HCT116 (cell line): Measurements from ENCODE around the gene GRIK1. TPM values are rescaled to one million over a fixed set of nuclear protein-coding genes. Genes with fewer than 3 reads are reported as not detected.

ENCODE experiments used
- ATAC-seq: fragments of 200-7000 bp; cut with Tn5 transposase; 2 replicates; pipeline ENCODE4 v1.9.1; 2020; ENCODE audit warnings: mild to moderate bottlenecking, moderate library complexity
- BruUV-seq: library from RNA; stranded (reverse); fragments of 400-500 nt; replicated peaks from 2 replicates; lab custom pipeline; 2021; lab: Mats Ljungman, UMichigan
- CTCF ChIA-PET: fragments of 300-600 bp; sonication (Branson Sonifier 250); formaldehyde crosslinking; loops from one replicate; lab custom pipeline; 2021; ENCODE audit warnings: antibody characterized with exemption; lab: Charles Lee
- POLR2A ChIA-PET: fragments of 300-600, 350-600 bp; sonication (Branson Sonifier 250); formaldehyde crosslinking; loops from one replicate; lab custom pipeline; 2021; ENCODE audit warnings: antibody characterized with exemption; lab: Charles Lee
- RAD21 ChIA-PET, 2 experiments: fragments of 300-600 bp; sonication (Branson Sonifier 250); formaldehyde crosslinking; loops; one replicate each; lab custom pipeline; 2023; ENCODE audit warnings: low total read pairs in 2 of 2; ENCODE audit not compliant: uncharacterized antibody in 2 of 2, unreplicated experiment in 2 of 2, low non-redundant PET in 1 of 2; lab: Charles Lee
- DNase-seq: peaks from one replicate; pipeline ENCODE4 v3.0.0-alpha.2; 2010; ENCODE audit warnings: low read depth, low spot score
- H2AFZ ChIP-seq: fragments of 200-600 bp; shearing (Covaris generic), sonication (generic); 2 replicates; pipeline ENCODE4 v1.6.1; 2017; ENCODE audit warnings: low read depth, mixed run types, mixed read lengths, antibody characterized with exemption, low read length; ENCODE audit not compliant: poor library complexity, severe bottlenecking
- H3K27ac ChIP-seq: 2 replicates; pipeline ENCODE4 v1.5.1; 2012; ENCODE audit warnings: low read depth, low read length
- H3K27me3 ChIP-seq: fragments of 200-600 bp; sonication (generic); 2 replicates; pipeline ENCODE4 v1.6.1; 2016; ENCODE audit warnings: mixed run types, low read length, mixed read lengths; ENCODE audit not compliant: insufficient read depth
- H3K36me3 ChIP-seq, 2 experiments: fragments of 200-500 bp in 1 of 2; fragments of 200-600 bp in 1 of 2; sonication (Bioruptor generic) in 1 of 2; sonication (generic) in 1 of 2; 2 replicates each; pipeline versions ENCODE4 v1.5.1 to v1.6.1; 2014 to 2016; ENCODE audit warnings: low read length in 2 of 2, inconsistent platforms in 1 of 2, mixed read lengths in 1 of 2, mixed run types in 1 of 2; ENCODE audit not compliant: insufficient read depth in 2 of 2, control insufficient read depth in 1 of 2
- H3K4me1 ChIP-seq, 2 experiments: fragments of 200-600 bp in 1 of 2; sonication (generic) in 1 of 2; 2 replicates each; pipeline versions ENCODE4 v1.5.1 to v1.6.1; 2012 to 2017; ENCODE audit warnings: low read length in 2 of 2, inconsistent platforms in 1 of 2, mild to moderate bottlenecking in 1 of 2, mixed read lengths in 1 of 2, mixed run types in 1 of 2, moderate library complexity in 1 of 2; ENCODE audit not compliant: insufficient read depth in 2 of 2, control insufficient read depth in 1 of 2
- H3K4me2 ChIP-seq: fragments of 200-600 bp; sonication (generic); 2 replicates; pipeline ENCODE4 v1.6.1; 2017; ENCODE audit warnings: mixed run types, low read length, mixed read lengths
- H3K4me3 ChIP-seq, 2 experiments: fragments of 200-600 bp in 1 of 2; sonication (generic) in 1 of 2; replicated peaks in 1 of 2; 2 replicates each; pipeline ENCODE4 v1.5.1; 2011 to 2016; ENCODE audit warnings: low read length in 2 of 2, control low read depth in 1 of 2, low read depth in 1 of 2, mild to moderate bottlenecking in 1 of 2, mixed read lengths in 1 of 2, mixed run types in 1 of 2
- H3K79me2 ChIP-seq: fragments of 200-600 bp; sonication (generic); 2 replicates; pipeline ENCODE4 v1.6.1; 2017; ENCODE audit warnings: mild to moderate bottlenecking, mixed run types, low read length, moderate library complexity, mixed read lengths; ENCODE audit not compliant: insufficient read depth
- H3K9ac ChIP-seq: fragments of 200-600 bp; sonication (generic); 2 replicates; pipeline ENCODE4 v1.6.1; 2016; ENCODE audit warnings: low read length, mixed read lengths
- H3K9me2 ChIP-seq: fragments of 200-600 bp; sonication (generic), shearing (Covaris generic); 2 replicates; pipeline ENCODE4 v1.6.1; 2017; ENCODE audit warnings: mixed run types, mild to moderate bottlenecking, moderate library complexity; ENCODE audit not compliant: insufficient read depth
- H3K9me3 ChIP-seq, 2 experiments: fragments of 200-500 bp in 1 of 2; fragments of 200-600 bp in 1 of 2; sonication (Bioruptor generic) in 1 of 2; sonication (generic) in 1 of 2; 2 replicates each; pipeline ENCODE4 v1.6.1; 2014 to 2017; ENCODE audit warnings: low read length in 2 of 2, mixed read lengths in 2 of 2, inconsistent platforms in 1 of 2, low read depth in 1 of 2, mild to moderate bottlenecking in 1 of 2, mixed run types in 1 of 2, moderate library complexity in 1 of 2; ENCODE audit not compliant: control insufficient read depth in 1 of 2, insufficient read depth in 1 of 2
- H4K20me1 ChIP-seq: fragments of 200-600 bp; sonication (generic), shearing (Covaris generic); 2 replicates; pipeline ENCODE4 v1.6.1; 2017; ENCODE audit warnings: mixed run types, mild to moderate bottlenecking, moderate library complexity; ENCODE audit not compliant: insufficient read depth
- ATF3 ChIP-seq: IDR thresholded peaks from 2 replicates; pipeline ENCODE4 v1.6.1; 2012
- CEBPB ChIP-seq: IDR thresholded peaks from 2 replicates; pipeline ENCODE4 v1.6.1; 2012; ENCODE audit warnings: low read depth
- CTCF ChIP-seq, 3 experiments: fragments of 200-600 bp in 1 of 3; sonication (generic) in 1 of 3; IDR thresholded peaks in 2 of 3; conservative IDR thresholded peaks in 1 of 3; 2 replicates each; pipeline ENCODE4 v1.5.1; 2012 to 2017; ENCODE audit warnings: low read depth in 2 of 3, low read length in 2 of 3, antibody characterized with exemption in 1 of 3, borderline replicate concordance in 1 of 3, control low read depth in 1 of 3, mild to moderate bottlenecking in 1 of 3, mixed read lengths in 1 of 3, mixed run types in 1 of 3, moderate library complexity in 1 of 3; ENCODE audit not compliant: insufficient read depth in 1 of 3
- EGR1 ChIP-seq: IDR thresholded peaks from 2 replicates; pipeline ENCODE4 v1.6.1; 2012; ENCODE audit warnings: low read depth
- EZH2 ChIP-seq: fragments of 200-600 bp; sonication (generic); IDR thresholded peaks from 2 replicates; pipeline ENCODE4 v1.6.1; 2017; ENCODE audit warnings: antibody characterized with exemption, mixed run types
- JUND ChIP-seq: IDR thresholded peaks from 2 replicates; pipeline ENCODE4 v1.6.1; 2012
- POLR2A ChIP-seq: IDR thresholded peaks from 2 replicates; pipeline ENCODE4 v1.7.0; 2011; ENCODE audit warnings: borderline replicate concordance; ENCODE audit not compliant: insufficient read depth, insufficient read length; ENCODE audit errors: extremely low read depth
- POLR2AphosphoS5 ChIP-seq: IDR thresholded peaks from 2 replicates; pipeline ENCODE4 v1.6.1; 2011; ENCODE audit warnings: mild to moderate bottlenecking, low read depth, low read length, moderate library complexity
- SP1 ChIP-seq: IDR thresholded peaks from 2 replicates; pipeline ENCODE4 v1.6.1; 2012; ENCODE audit warnings: low read depth
- YY1 ChIP-seq: IDR thresholded peaks from 2 replicates; pipeline ENCODE4 v1.6.1; 2011; ENCODE audit warnings: low read length, low read depth, moderate library complexity, mild to moderate bottlenecking; ENCODE audit not compliant: insufficient replicate concordance; ENCODE audit errors: extremely low read depth
- ZBTB33 ChIP-seq: IDR thresholded peaks from 2 replicates; pipeline ENCODE4 v1.6.1; 2011; ENCODE audit warnings: mild to moderate bottlenecking, low read length, moderate library complexity; ENCODE audit not compliant: insufficient replicate concordance; ENCODE audit errors: extremely low read depth
- ZFX ChIP-seq: fragments of 450-650 bp; IDR thresholded peaks from 2 replicates; pipeline ENCODE4 v1.6.1; 2017
- intact Hi-C: fragments of 100-400 bp; cut with micrococcal nuclease; formaldehyde crosslinking; loops from 2 replicates; pipeline ENCODE4 v1.10.0; 2022
- total RNA-seq: library from RNA; stranded (reverse); gene quantifications from one replicate; pipeline ENCODE4 v1.2.1, GENCODE V29; 2021; ENCODE audit not compliant: unreplicated experiment

GRIK1 gene
- total RNA-seq, 1 experiment from 2014 or later = not detected

GRCh38 chr21:29940361-29940760 is 565 bp upstream of the GRIK1 start:
- H3K4me3 ChIP-seq = no peak overlapping the region

More at GRCh38 chr21:29940361-29940760, 565 bp upstream of the GRIK1 start:
- H3K4me1 ChIP-seq = no peaks in the 10 kb centered on the region
- DNase-seq = no peak
- no peak for TF ChIP-seq POLR2A
- no peak for TF ChIP-seq EZH2
- TF ChIP-seq SP1 = no peak
- no peak for TF ChIP-seq CTCF (IDR thresholded peaks at IDR 0.05 in 2 of 3, conservative IDR thresholded peaks at IDR 0.05 in 1 of 3; ENCODE audit: borderline replicate concordance in 1 of 3, insufficient read depth in 1 of 3, low read depth in 2 of 3, low read length in 2 of 3)
- TF ChIP-seq EGR1 = no peak
- TF ChIP-seq POLR2AphosphoS5 = no peak
- no peak for TF ChIP-seq ATF3
- TF ChIP-seq CEBPB = no peak
- TF ChIP-seq JUND = no peak
- no peak for TF ChIP-seq ZBTB33
- no peak for TF ChIP-seq YY1
- TF ChIP-seq ZFX = no peak
- TF ChIP-seq, all 23 proteins: peak for 0
- no peak for ATAC-seq
- RAD21 ChIA-PET = no interaction called here
- Histone ChIP-seq H3K4me2 (no peak overlapping the region), H3K9ac (no peak overlapping the region), H4K20me1 (no peaks in the 10 kb centered on the region), H3K9me2 (no peaks in the 10 kb centered on the region), H3K27me3 (no peaks in the 10 kb centered on the region), H3K79me2 (no peaks in the 10 kb centered on the region), H3K36me3 (no peaks in the 10 kb centered on the region), H3K9me3 (peaks cover 14 to 18% of the 10 kb centered on the region in 2 experiments; a peak in 2 of 4 replicates), H3K27ac (no peak overlapping the region), H2AFZ (no peak overlapping the region)
- POLR2A ChIA-PET = no interaction called here
- BruUV-seq = no TSS peak
- CTCF ChIA-PET = no interaction called here
- intact Hi-C loops = no loop called here
